Stimulated activated CD4-positive, alpha-beta T cell treated with anti-CD3 and anti-CD28 coated beads, TNF-alpha, amount 100 ng/mL, for 48 hours (primary cell): ENCODE data around the gene NELL1.
"Not testable (repeated sequence)": the region's sequence is repeated elsewhere in the genome, so short reads cannot be mapped to it uniquely, and the experiment has no call there.

Experiments used
- DNase-seq, 3 donors: peaks; one replicate each; pipeline ENCODE4 v3.0.0-alpha.2; 2020; ENCODE audit warnings: low read depth in 3 of 3

The NELL1 gene

DNA sequence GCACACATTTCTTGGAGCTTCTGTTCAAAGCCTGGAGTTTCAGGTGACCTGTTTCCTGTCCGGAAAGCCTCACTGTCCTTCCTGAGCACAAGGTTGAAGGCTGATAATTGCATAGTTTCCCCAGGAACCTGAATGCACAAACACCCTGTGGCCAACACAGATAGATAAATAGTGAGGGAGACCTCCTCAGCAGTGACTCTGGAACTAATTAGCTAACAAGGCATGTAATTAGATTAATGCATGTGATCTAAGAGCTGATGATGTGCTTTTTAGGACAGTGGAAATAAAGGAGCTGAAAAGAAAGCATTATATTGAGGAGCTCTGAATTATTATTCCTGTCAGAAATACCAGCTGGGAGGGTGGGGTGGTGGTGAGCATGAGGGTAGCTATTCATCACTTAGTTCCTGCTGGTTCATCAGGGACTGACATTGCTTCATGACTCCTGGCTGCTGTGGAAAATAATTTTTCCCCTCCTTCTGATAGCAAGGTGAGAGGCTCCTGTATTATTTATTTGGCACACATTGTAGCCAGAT, 101.1 kb downstream of the NELL1 start:
- no peak for DNase-seq

GRCh38 chr11:20771026-20771425, 101.6 kb downstream of the NELL1 start:
- no peak for DNase-seq

DNA sequence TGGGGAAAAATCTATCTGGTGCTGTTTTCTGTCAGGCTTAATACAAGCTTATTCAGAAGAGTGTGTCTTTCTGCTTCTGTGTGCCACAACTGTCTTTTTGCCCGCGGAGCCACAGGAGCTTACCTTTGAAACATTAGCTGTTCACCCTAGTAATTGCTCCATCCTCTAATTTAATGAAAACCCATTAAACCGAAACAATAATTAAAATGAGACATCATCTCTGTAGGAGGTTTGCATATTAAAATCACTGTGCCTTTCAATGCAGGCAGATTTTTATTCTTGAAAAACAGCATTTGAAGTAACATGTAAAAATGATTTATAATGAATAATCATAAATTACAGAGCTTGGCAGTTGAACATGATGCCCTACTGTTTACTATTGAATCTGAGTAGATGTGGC, 102.3 kb downstream of the NELL1 start:
- DNase-seq = no peak

DNA sequence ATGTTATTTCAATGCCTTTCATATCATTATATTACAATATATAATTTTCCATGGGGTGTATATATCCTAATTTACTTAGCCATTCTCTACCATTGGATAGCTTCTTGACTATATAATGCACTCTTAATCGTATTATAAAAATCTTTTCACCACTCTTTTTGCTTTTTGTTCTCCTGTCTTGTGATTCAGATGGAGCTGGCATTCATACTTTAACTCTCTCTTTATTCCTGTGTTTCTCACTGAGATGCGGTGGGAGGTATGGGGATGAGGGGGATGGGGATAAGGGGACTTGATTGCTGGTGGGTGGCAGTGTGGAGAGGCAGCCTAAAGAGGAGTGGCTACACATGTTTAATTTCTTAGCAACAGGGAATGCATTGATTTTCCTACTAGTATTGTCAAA, 105.9 kb downstream of the NELL1 start:
- no peak for DNase-seq

- no peak for DNase-seq
Measured at GRCh38 chr11:20782775-20783174, 113.4 kb downstream of the NELL1 start.

DNA sequence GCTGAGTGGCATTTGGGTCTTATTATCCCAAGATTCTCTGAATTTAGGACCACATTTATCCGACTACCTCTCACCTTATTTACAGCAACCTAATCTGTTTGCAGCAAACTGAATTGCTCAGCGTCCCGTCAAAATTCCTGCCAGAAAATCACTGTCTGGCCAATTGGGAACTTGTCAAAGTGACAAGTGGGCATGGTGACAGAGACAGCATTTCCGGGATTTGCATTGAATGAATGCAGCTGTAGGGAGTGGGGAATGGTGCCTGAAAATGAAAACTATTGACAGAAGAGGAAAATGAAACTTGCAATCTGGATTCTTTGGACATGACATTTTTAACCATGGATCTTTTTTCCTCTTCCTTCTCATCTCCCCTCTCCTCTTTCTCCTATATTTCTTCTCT, 113.8 kb downstream of the NELL1 start:
- DNase-seq = no peak

DNA sequence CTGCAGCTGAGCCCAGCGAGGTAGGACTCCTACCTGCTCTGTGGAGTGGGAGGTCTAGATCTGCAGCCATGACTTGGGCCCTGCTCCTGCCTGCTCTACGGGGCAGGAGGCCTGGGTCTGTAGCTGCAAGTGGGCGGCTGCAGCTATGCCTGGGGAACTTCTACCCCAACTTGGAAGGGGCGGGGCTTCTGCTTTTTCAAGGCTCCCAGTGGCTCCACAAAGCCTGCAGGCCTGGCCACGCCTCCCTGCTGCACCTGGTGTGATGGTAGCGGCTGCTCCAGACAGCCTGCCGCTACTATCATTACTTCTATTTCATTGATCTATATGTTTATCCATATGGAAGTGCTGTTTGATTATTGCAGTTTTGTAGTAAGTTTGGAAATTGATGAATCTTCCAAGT, 121.2 kb downstream of the NELL1 start:
- DNase-seq = no peak

DNA sequence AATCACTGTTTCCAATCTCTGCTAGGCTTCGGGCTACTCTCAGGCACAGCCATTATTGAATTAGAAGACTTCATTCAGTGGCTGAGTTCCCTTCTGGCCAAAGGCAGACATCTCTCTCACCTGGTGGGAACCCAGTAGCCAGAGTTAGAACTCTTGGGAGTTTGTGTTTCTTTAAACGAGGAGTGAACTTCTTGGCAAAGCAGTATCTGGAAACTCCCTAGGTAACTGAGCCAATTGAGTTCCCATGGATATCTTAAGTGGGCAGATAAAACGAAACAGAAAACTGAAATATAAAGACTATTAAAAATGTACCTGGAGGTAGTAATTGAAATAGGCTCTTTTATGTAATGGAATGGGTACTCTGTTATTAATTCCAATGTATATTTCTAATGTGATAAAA, 125.6 kb downstream of the NELL1 start:
- DNase-seq = no peak

- no peak for DNase-seq
Measured at GRCh38 chr11:20808328-20808727, 138.9 kb downstream of the NELL1 start.

DNA sequence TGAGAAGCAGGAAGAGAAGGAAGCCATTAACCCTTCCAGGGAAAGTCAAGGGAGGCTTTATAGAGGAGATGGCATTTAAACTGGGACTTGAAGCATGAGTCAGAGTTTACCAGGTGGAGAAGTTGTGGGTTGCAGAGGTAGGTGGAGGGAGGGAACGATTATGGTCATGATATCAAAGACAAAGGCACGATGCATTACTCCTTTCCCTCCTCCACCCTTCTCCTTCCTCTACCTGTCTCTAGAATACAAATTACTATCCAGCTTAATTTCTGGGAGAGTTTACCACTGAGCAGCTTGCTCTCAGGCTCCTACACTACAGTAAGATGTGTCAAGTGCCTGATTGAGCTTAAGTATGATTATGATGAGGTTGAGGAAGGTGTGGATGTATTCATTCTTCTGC, 151.7 kb downstream of the NELL1 start:
- DNase-seq = no peak

- no peak for DNase-seq
Measured at GRCh38 chr11:20821470-20821869, 152.1 kb downstream of the NELL1 start.

DNA sequence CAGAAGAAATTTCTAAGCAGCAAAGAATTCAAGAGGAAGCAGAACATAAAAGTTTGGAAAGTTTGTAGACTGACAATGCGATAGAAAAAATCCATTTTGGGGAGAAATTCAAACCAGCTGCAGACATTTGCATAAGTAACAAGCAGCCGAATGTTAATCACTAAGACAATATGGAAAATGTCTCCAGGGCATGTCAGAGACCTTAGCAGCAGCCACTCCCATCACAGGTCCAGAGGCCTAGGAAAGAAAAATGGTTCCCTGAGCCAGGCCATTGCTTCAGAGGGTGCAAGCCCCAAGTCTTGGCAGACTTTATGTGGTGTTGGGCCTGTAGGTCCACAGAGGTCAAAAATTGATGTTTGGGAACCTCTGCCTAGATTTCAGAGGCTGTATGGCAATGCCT, 155.4 kb downstream of the NELL1 start:
- DNase-seq = no peak

GRCh38 chr11:20835561-20835960, 166.2 kb downstream of the NELL1 start:
- no peak for DNase-seq

DNA sequence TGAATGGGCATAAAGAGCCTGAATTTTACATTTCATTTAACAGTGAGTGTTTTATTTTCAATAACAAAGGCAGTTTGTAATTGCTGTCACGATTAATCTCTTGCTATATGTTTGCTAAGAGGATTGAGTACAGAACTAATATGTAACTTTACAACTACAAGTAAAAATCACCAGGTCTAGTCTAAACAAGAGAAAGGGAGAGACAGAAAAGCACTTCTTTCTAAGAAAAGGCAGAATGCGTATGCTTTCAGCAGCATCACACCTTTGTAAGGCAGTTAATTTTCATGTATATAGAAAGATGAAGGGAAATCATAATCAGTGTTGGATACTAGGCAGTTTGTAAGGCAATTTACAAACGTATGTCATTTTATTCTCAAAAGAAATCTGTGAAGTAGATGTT, 169.8 kb downstream of the NELL1 start:
- no peak for DNase-seq

GRCh38 chr11:20840341-20840740, 171.0 kb downstream of the NELL1 start:
- no peak for DNase-seq

GRCh38 chr11:20844216-20844615, 174.8 kb downstream of the NELL1 start:
- no peak for DNase-seq

- DNase-seq = no peak
Measured at GRCh38 chr11:20844630-20845029, 175.2 kb downstream of the NELL1 start.

GRCh38 chr11:20854215-20854955, 185.0 kb downstream of the NELL1 start:
- no peak for DNase-seq

DNA sequence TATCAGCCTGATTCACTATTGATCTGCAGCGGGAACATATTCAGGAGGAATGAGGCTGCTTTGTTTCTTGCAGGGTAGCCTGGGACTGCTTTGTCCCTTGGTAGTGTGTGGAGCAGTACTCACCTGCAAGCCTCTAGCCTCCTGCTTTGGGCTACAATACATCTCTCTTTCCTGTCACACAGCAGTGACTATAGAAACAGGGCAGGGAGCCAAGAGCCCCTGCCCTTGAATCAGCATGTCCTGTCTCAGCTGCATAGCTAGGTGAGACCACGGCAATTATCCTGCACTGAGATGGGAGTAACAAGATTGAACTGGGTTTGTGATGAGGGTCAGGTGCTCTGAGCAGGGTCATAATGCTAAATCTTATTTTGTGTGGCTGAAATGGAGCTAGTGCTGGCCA, 191.9 kb downstream of the NELL1 start:
- no peak for DNase-seq

DNA sequence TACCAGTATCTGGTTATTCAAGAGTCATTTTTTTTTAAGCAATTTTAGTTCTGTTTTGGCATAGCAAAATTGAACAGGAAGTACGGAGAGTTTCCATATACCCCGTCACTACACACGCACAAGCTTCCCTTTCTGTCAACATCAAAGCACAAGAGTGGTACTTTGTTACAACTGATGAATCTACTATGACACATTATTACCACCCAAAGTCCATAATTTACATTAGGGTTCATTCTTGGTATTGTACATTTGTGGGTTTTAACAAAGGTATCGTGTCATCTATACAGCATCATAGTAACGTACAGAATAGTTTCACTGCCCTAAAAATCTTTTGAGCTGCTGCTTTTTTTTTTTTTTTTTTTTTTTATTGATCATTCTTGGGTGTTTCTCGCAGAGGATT, 192.9 kb downstream of the NELL1 start:
- not testable (repeated sequence) for DNase-seq

- no peak for DNase-seq
Measured at GRCh38 chr11:20864628-20865027, 195.2 kb downstream of the NELL1 start.

GRCh38 chr11:20865161-20865560, 195.8 kb downstream of the NELL1 start:
- DNase-seq = no peak

DNA sequence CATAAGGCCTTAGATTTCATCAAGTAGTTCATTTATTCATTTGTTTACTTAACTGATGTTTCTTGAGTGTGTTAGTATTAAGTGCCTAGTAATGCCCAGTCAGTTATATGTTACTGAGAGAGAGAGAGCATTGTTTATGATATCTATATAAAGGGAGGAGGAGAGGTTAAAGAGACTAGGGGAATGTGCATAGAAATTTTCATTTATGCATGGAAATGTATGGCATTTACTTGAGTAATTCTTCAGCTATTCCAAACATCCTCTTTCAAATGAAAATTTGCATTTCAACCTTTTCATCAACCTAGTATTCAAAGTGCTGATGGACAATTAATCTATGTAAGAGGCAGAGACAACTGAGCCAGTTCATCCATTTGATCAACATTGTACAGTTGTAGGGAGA, 199.7 kb downstream of the NELL1 start:
- no peak for DNase-seq

DNA sequence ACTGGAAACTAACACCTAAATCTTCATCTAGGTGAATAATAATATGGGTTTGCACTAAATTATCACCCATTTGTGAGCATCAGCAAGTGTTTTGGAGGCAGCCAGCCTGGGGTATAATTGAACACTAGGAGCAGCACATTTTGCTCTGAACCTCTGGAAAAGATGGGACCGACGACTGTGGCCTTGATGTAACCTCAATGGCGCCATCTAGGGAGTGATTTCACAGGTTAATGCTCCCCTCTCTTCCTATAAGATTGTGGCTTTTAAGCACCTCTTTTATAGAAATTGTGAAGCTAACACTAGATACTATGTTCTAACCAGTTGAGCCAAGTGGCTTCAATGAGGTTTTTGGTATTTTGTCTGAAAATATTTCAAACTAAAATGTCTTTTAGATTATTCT, 203.7 kb downstream of the NELL1 start:
- peak in 1 of 3 donors; percentile 0 for DNase-seq
